ENCODE results near the gene STX16.
"Not testable (repeated sequence)": the region's sequence is repeated elsewhere in the genome, so short reads cannot be mapped to it uniquely, and the experiment has no call there.

Gene STX16

GRCh38 chr20:58637466-58638213 is 13.4 kb upstream of the STX16 start:
- no peak for DNase-seq

- no peak for DNase-seq
These were observed 12.5 kb upstream of the STX16 start for GRCh38 chr20:58638467-58639181.

DNA sequence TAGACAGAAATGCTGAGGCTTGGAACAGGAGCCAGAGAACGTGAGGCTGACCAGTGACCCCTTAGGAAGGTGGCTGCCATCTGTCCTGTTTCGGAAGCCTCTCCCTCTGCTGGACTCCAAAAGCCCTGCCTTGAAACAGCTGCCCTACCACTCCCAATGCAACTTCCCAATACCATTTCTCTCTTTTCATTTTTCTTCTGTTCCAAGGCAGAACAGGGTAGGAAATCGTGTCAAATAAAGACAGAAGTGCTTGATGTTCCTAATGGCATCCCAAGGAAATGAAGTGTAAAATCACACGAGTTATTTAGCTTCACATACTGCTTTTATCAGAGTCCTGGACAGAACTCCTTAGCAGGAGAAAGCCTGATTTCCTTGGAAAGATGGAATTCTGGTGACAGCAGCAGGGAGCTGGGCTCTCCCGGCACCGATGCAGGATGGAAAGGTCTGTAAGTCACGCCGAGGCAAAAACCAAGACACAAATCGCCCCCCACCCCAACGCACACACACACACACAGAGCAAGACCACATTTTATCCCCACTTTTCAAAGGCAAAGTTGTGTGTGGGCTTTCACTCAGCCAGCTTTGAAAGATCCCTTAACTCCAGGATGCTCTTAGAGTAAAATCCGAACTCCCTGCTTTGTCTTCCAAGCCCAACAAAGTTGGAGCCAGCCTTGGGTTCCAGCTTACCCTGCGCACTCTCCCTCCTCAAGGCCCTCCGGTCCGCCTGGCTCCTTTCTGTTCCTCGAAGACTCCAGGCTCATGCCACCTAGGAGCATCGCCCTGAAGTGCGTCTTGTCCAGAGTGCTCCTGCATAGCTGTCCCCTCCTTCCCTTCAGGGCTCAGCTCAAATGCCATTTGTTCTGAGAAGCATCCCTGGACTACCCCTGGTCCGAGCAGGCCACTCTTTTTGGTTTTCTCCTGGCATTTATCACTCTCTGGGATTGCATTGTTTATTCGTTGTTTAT is 11.6 kb upstream of the STX16 start:
- DNase-seq, result no peak

DNA sequence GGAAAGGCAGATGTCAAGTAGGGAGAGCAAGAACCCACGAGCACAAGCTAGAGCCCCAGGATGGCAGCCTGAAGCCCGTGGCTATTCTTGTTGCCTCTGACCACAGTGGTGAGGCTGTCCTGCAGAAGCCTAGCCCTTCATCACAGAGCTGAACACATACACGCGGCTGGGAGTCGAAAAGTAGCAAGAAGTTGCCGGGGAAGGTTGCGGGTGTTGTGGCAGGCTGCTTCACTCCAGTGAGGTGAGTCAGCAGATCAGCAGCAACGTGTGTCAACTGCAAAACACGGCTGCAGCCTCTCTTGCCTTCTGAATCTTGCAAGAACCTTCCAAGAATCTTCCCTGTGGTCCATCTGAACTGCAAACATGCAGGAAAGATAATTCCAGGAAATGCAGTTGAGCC is 10.6 kb upstream of the STX16 start:
- no peak for DNase-seq

DNA sequence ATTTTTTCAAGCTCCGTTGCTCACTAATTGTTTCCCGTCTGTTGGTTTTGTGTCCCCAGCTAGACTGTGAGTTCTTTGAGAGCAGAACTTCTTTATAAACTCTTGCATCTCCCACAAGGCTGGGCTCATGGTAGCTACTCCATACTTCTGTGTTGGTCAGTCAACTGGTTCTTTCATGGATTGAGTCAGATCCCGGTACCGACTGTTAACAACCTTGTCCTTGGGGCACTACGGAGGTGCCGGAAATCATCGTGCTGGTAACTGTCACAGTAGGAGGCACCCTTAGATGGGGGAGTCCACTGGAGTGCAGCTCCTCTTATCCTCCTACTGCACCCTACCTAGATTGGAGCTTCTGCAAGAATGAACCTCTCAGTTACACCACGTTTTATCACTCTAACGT is 8.6 kb upstream of the STX16 start:
- no peak for DNase-seq

- DNase-seq, result not testable (repeated sequence)
These were observed 8.2 kb upstream of the STX16 start for GRCh38 chr20:58642896-58643295.

DNA sequence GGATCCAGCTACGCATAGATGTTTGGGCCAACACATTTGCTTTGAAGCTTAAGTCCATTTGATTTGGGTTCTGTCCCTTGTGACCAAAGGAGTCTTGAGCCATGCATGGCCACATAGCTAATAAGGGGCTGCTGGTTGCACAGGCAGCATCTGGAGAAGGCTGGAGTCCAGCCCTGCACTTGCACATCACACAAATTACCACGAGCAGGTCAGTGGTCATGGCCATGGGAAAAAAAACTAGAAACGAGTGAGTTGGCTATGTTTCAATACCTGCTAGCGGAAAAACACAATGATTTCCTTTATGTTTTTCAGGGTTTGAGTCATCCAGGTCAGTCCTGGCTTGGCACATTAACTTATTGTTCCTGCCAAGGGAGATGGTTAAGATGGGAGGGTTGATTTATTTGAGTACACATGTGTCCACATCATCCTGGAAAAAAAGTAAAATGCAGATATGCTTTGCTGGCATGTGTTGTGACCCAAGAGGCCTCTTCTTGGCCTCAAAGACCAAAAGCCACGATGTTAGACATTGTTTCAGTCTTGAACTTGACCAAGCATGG is 5.6 kb upstream of the STX16 start:
- DNase-seq, result peak; percentile 20

DNA sequence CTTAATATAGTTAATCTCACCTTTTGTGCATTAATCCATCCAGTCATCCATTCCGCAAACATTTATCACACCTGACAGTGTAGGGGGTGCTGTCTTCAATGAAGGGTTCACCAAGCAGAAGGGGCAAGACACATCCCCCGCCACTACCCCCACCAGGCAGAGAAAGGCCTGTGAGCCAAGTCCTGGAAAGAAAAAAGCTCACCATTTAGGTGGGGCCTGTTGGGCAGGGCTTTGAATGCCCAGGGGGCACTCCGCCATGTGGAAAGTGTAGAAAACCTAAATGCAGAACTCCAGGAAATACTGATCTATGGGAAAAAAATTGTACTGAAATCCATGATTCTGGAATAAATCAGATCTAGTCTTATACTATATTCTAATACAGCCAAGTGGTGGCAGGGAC is 4.8 kb upstream of the STX16 start:
- no peak for DNase-seq

DNA sequence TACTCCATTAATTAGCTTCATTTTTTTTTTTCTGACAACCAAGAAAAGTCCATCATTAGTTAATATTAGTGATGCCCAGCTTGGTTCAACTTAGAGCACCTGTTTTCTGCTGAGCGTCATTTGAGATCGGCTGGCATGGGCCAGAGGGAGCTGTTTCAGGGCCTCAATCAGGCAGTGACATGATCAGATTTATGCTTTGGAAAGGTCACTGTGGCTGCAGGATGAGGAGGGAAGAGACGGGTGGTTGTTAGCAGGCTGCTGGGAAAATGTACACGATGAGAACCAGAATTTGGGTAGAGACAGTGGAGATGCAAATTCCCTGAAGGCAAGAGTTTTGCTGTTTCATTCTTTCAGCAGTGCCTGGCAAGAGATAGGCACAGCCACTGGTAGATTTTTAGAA is 4.4 kb upstream of the STX16 start:
- DNase-seq, result no peak

GRCh38 chr20:58647162-58647795 is 3.8 kb upstream of the STX16 start:
- peak; percentile 10 for DNase-seq

DNA sequence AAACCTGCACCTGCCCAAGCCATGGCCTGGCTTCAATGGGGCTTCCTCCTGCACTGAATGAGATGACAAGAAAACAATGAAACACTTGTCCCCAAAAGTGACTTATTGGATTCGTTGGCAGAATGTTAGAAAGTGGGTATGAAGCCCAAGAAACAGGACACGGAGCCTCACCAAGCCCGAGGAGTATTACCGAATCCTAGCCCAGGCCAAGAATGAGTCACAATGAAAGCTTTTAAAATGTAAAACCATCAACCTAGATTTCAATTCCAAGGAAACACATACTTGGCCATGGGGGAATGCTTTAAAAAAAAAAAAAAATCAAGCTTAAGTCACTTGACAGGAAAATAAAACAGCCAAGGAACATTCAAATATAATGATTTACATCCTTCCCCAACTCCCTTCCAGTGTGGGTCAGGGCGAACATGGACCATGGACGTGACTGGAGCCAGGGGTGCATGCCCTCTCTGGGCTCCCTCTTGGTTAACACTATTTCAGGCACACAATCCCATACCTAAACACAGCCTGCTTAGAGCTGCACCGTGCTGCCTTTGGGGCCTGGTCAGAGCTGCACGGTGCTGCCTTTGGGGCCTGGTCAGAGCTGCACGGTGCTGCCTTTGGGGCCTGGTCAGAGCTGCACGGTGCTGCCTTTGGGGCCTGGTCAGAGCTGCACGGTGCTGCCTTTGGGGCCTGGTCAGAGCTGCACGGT is 3.1 kb upstream of the STX16 start:
- DNase-seq, result peak; percentile 5

DNA sequence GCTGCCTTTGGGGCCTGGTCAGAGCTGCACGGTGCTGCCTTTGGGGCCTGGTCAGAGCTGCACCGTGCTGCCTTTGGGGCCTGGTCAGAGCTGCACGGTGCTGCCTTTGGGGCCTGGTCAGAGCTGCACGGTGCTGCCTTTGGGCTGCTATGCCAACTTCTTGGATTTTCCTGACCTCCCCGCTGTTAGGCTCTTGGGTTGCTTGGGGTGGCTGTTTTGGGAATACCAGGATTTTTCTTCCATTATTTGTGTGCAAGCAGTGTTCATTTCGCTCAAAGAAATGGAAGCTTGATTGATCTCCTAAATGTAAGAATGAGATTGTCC is 2.6 kb upstream of the STX16 start:
- DNase-seq, result not testable (repeated sequence)

DNA sequence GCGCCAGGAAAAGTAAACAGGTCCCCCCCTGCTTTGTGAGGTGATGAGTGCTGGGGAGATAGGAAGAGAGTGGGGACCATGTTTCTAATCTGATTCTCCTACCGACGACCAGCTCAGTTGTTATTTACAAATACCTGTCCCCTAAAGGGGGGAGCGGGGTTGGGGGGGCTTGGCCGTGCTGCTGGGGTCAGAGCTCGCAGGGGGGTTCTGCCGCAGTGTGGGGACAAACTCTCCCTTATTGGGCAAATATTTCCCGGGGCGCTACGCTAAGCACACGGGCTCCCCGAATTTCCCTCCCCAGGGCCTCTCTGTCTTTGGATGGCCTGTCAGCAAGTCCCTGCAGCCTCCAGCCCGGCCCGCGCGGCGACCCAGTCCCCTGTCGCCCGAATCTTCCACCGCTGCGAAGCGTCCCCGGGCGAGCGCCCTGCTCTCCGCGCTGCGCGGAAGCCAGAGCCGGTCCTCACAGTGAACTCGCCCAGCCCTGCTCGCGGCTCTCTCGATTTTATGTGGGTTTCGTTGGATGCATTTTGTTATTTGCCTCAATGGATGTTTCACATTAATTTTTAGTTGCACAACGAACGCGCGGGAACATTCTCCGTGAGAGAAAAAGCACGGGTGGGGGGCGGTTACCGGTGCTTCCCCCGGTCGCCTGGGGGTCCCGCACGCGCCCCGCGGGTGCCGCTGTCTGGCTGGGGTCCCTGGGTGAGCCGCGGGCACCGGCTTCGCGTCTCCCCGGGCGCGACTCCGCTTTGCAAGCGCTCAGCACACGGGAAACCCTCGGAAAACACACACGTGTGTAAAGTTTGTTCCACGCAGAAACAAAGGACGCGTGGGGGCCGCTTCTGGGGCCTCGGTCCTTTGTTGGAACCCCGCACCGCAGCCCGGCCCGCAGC is 1.5 kb upstream of the STX16 start:
- peak; percentile 61 for DNase-seq

GRCh38 chr20:58650181-58650775 is 805 bp upstream of the STX16 start:
- peak; percentile 56 for DNase-seq

DNA sequence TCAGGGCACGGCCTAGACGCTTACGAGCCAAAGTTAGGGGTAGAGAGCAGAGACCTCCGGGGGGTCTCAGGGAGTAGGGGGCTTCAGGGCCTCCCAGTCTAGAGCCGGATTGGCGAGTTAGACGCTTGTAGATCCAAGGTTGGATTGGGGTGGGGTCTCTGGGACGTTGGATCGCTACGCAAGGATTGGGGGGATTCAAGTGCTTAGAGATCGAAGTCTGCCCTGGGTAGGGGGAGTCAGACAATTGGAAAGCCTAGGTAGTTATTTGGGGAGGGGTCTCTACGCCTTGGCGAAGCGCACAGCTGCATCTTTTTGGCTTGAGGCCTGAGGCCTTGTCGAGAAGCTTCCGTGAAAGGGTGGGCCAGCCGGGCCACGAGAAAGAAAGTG is 469 bp downstream of the STX16 start:
- DNase-seq, result no peak

DNA sequence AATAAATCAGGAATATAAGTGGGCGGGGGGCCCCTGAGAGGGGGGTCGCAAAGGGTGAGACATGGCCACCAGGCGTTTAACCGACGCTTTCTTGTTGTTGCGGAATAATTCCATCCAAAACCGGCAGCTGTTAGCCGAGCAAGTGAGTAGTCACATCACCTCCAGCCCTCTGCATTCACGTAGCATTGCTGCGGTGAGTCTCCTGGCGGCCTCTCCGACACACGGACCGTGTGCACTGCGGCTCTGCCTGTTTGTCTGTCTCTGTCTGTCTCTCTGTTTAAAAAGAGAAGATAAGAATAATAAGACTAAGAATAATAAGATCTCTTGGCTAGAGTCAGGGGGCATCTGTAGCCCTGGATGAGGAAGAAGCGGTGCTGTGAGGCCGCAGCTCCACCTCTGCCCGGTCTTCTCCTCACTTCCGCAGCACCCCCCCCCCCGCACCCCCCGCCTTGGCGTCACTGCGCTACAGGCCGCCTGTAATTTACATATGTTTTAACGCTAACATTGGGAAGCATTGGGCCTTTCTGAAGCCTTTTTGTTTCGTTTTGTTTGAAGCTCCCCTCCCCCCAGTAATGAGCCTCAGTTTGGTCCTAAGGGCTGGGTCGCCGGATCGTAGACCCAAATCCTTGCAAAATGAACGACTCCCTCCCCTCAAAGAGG is 993 bp downstream of the STX16 start:
- peak; percentile 66 for DNase-seq

DNA sequence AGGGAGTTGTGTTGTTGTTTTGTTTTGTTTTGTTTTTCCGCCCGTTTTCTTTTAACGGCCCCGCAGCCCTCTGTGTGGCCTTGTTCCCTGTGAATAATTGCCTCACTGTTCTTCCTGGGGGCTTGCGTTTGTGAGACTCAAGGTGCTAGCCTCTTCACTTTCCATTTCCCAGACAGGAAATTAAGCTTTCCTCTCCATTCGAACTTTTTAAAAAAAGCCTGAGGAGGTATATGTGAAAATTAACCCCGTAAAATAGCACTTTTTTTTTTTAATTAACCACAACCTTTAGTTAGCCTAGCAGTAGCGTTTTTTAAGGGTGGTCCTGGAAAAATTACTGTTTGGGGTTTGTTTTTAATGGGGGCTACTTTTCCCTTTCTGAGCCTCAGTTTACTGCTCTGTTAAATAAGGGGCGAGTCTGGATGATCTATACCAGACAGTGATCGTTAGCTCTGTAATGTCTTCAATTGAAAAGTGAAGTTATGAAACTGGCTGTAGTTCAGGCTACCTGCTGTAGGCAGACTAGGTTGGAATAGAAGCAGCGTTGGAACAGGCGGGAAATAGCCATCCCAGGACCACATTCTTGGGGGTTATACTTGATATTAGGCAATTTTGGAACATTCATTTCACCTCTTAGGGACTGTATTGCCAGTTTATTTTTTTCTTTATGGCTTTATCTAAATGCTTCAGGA is 1.7 kb downstream of the STX16 start:
- DNase-seq, result no peak

- DNase-seq, result no peak
These were observed 3.3 kb downstream of the STX16 start for GRCh38 chr20:58654337-58654736.

GRCh38 chr20:58655328-58656107 is 4.4 kb downstream of the STX16 start:
- no peak for DNase-seq
